C1 segment of cervical spinal cord (tissue), 14 donors: Measurements from ENCODE around the gene SLC2A8.
A peak's percentile ranks its signal among the peaks of the same experiment; 100 is the strongest.

ENCODE experiments used
- DNase-seq, 14 donors: peaks; one replicate each; lab custom pipeline; 2025; lab: John Stamatoyannopoulos, UW

SLC2A8 gene

GRCh38 chr9:127402401-127403090, 5.6 kb downstream of the SLC2A8 start:
- DNase-seq = peak in 2 of 14 donors; percentile 21 to 55

- DNase-seq = no peak
Observed at GRCh38 chr9:127403507-127404192, 6.7 kb downstream of the SLC2A8 start.

- DNase-seq = no peak
Observed at GRCh38 chr9:127404631-127405030, 7.7 kb downstream of the SLC2A8 start.

- DNase-seq = no peak
Observed at GRCh38 chr9:127405344-127406125, 8.6 kb downstream of the SLC2A8 start.

- peak in 1 of 14 donors; percentile 56 for DNase-seq
Observed at GRCh38 chr9:127406799-127407491, 10.0 kb downstream of the SLC2A8 start.

- DNase-seq = peak in 2 of 14 donors; percentile 56 to 93
Observed at GRCh38 chr9:127407492-127407843, 10.5 kb downstream of the SLC2A8 start.

GRCh38 chr9:127411122-127411521, 14.2 kb downstream of the SLC2A8 start:
- no peak for DNase-seq

- no peak for DNase-seq
Observed at GRCh38 chr9:127415141-127415540, 18.2 kb downstream of the SLC2A8 start.

GRCh38 chr9:127415657-127416056, 18.7 kb downstream of the SLC2A8 start:
- no peak for DNase-seq

- no peak for DNase-seq
Observed at GRCh38 chr9:127417131-127418036, 20.4 kb downstream of the SLC2A8 start.

- DNase-seq = no peak
Observed at GRCh38 chr9:127418037-127418471, 21.1 kb downstream of the SLC2A8 start.

GRCh38 chr9:127419348-127419747, 22.4 kb downstream of the SLC2A8 start:
- no peak for DNase-seq

GRCh38 chr9:127421057-127421456, 24.1 kb downstream of the SLC2A8 start:
- no peak for DNase-seq

GRCh38 chr9:127422133-127422782, 25.3 kb downstream of the SLC2A8 start:
- DNase-seq = no peak

- DNase-seq = no peak
Observed at GRCh38 chr9:127422787-127423186, 25.8 kb downstream of the SLC2A8 start.

GRCh38 chr9:127423476-127423933, 26.5 kb downstream of the SLC2A8 start:
- DNase-seq = no peak

- DNase-seq = peak; percentile 69 to 97 (median 92)
Observed at GRCh38 chr9:127423934-127424675, 27.1 kb downstream of the SLC2A8 start, which contains the start of gene ZNF79. Gene ZNF79 (plus strand): TSS chr9:127424382. CDS start chr9:127424788, 406 bp downstream.

GRCh38 chr9:127424676-127424999, 27.7 kb downstream of the SLC2A8 start:
- no peak for DNase-seq

GRCh38 chr9:127426756-127427155, 29.8 kb downstream of the SLC2A8 start:
- no peak for DNase-seq
